ENCODE measurements around the gene PLD5.

Gene PLD5

DNA sequence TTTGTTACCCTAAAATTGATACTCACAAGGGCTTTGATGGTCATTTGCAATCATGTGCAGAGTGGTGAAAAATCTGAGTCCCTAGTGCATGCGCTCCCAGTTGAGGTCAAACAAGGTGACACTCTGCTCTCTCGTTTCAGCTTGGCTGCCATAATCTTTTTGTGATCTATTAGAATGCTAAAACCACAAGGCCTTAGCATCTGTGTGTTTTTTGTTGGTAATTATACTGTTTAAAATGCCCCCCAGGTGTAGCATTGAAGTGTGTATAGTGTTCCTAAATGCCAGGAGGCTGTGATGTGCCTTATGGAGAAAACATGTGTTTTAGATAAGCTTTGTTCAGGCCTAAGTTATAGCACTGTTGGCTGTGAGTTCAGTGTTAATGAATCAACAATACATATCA, 89.3 kb downstream of the PLD5 start:
- WGBS, result 80% methylated on average over 2 of the region's 2 CpGs
- Histone ChIP-seq H3K4me1 (ENCODE audit: control insufficient read depth, insufficient read depth, low read depth, low read length) (no peaks in the 10 kb centered on the region), H2BK120ac (ENCODE audit: low read depth, low read length) (no peak overlapping the region), H2AK5ac (ENCODE audit: low read length, severe bottlenecking) (no peak overlapping the region), H3K4ac (ENCODE audit: low read depth in 1 of 2, low read length in 2 of 2) (no peak overlapping the region), H3K23ac (ENCODE audit: low read length in 2 of 2) (no peak overlapping the region), H2BK15ac (ENCODE audit: low read depth, poor library complexity, severe bottlenecking) (no peak overlapping the region), H3K27me3 (ENCODE audit: control insufficient read depth in 1 of 2, insufficient read depth in 1 of 2, low read length in 2 of 2) (no peaks in the 10 kb centered on the region), H3K36me3 (ENCODE audit: control insufficient read depth in 1 of 2, insufficient read depth in 2 of 2, low read depth in 1 of 2, low read length in 2 of 2) (no peaks in the 10 kb centered on the region), H2AFZ (ENCODE audit: low read depth, low read length) (no peak overlapping the region), H3K9ac (ENCODE audit: low read length) (no peak overlapping the region), H4K8ac (ENCODE audit: low read length) (no peak overlapping the region), H3K4me3 (ENCODE audit: insufficient read depth in 1 of 2, low read depth in 1 of 2, low read length in 2 of 2) (no peak overlapping the region), H4K91ac (ENCODE audit: low read length) (no peak overlapping the region), H3K4me2 (ENCODE audit: low read length, poor library complexity, severe bottlenecking) (no peak overlapping the region), H3K9me3 (ENCODE audit: control insufficient read depth, low read length) (no peaks in the 10 kb centered on the region), H3K14ac (ENCODE audit: low read length in 2 of 2) (no peak overlapping the region), H3K79me1 (replicated peaks; ENCODE audit: low read length, poor library complexity, severe bottlenecking) (no peaks in the 10 kb centered on the region), H2BK12ac (ENCODE audit: low read length in 2 of 2) (no peak overlapping the region), H3K27ac (ENCODE audit: low read length, poor library complexity, severe bottlenecking) (no peak overlapping the region), H3K18ac (ENCODE audit: low read depth in 1 of 2, low read length in 2 of 2) (no peak overlapping the region), H2BK5ac (ENCODE audit: low read depth, low read length, poor library complexity, severe bottlenecking) (no peak overlapping the region)
- no peak for DNase-seq

DNA sequence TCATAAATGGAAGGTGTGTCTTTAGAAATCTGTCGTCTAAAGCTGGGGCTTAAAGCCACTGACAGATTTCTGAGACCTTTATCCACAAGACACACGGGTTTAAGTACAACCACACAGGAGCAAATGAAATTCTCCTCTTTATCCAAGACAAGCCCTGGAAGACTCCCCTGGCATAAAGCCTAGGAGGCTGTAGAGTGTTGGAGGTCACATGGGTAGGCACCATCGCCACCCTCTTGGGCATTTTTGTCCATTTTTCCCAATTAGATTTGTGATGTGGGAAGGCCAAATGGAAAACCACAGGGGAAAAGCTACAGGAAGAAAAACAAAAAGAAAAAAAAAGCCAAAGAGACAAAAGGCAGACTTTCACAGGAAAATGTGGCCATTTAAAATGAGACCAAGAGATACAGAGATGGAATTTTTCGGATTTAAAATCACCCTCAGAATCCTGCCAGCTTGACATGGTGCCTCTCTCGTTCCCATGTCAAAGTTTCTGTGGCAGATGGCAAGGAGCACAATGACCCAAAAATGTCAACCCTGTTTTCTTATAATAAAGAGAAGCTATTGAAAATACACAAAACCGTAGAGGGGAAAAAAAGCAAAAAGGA, 91.9 kb downstream of the PLD5 start:
- H3K27me3 ChIP-seq (ENCODE audit: control insufficient read depth in 1 of 2, insufficient read depth in 1 of 2, low read length in 2 of 2), result no peaks in the 10 kb centered on the region
- no peak overlapping the region for H2BK5ac ChIP-seq (ENCODE audit: low read depth, low read length, poor library complexity, severe bottlenecking)
- no peaks in the 10 kb centered on the region for H3K79me1 ChIP-seq (replicated peaks; ENCODE audit: low read length, poor library complexity, severe bottlenecking)
- H4K91ac ChIP-seq (ENCODE audit: low read length), result no peak overlapping the region
- H3K9me3 ChIP-seq (ENCODE audit: control insufficient read depth, low read length), result no peaks in the 10 kb centered on the region
- no peak overlapping the region for H3K23ac ChIP-seq (ENCODE audit: low read length in 2 of 2)
- H3K18ac ChIP-seq (ENCODE audit: low read depth in 1 of 2, low read length in 2 of 2), result no peak overlapping the region
- no peak overlapping the region for H3K4ac ChIP-seq (ENCODE audit: low read depth in 1 of 2, low read length in 2 of 2)
- 55% methylated on average over 2 of the region's 6 CpGs for WGBS
- no peak overlapping the region for H4K8ac ChIP-seq (ENCODE audit: low read length)
- no peak overlapping the region for H2AK5ac ChIP-seq (ENCODE audit: low read length, severe bottlenecking)
- no peak overlapping the region for H3K4me2 ChIP-seq (ENCODE audit: low read length, poor library complexity, severe bottlenecking)
- no peak overlapping the region for H2BK120ac ChIP-seq (ENCODE audit: low read depth, low read length)
- H3K27ac ChIP-seq (ENCODE audit: low read length, poor library complexity, severe bottlenecking), result no peak overlapping the region
- H3K4me3 ChIP-seq (ENCODE audit: insufficient read depth in 1 of 2, low read depth in 1 of 2, low read length in 2 of 2), result no peak overlapping the region
- no peak overlapping the region for H2BK15ac ChIP-seq (ENCODE audit: low read depth, poor library complexity, severe bottlenecking)
- no peak overlapping the region for H2AFZ ChIP-seq (ENCODE audit: low read depth, low read length)
- DNase-seq, result no peak
- no peak overlapping the region for H2BK12ac ChIP-seq (ENCODE audit: low read length in 2 of 2)
- H3K9ac ChIP-seq (ENCODE audit: low read length), result no peak overlapping the region
- no peaks in the 10 kb centered on the region for H3K4me1 ChIP-seq (ENCODE audit: control insufficient read depth, insufficient read depth, low read depth, low read length)
- no peak overlapping the region for H3K14ac ChIP-seq (ENCODE audit: low read length in 2 of 2)
- H3K36me3 ChIP-seq (ENCODE audit: control insufficient read depth in 1 of 2, insufficient read depth in 2 of 2, low read depth in 1 of 2, low read length in 2 of 2), result no peaks in the 10 kb centered on the region

DNA sequence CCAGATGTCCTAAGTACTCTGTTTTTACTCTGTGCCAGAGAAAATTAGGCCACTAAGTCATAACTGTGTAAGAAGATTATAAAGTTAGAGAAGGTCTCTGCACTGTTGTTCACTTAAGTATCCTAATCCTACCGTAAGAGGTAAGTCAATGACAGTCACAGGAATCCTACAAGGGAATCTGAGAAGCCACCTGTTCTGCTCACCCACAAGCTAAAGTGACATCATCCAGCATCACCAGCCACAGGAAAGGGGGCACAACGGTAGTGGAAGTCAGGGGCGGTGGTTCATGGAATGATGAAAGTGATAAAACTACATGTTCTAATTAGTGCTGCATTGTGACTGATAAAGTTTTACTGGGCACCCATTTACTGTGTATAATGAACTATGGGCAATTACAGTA, 92.7 kb downstream of the PLD5 start:
- no peaks in the 10 kb centered on the region for H3K27me3 ChIP-seq (ENCODE audit: control insufficient read depth in 1 of 2, insufficient read depth in 1 of 2, low read length in 2 of 2)
- no peaks in the 10 kb centered on the region for H3K36me3 ChIP-seq (ENCODE audit: control insufficient read depth in 1 of 2, insufficient read depth in 2 of 2, low read depth in 1 of 2, low read length in 2 of 2)
- no peak overlapping the region for H2BK12ac ChIP-seq (ENCODE audit: low read length in 2 of 2)
- no peak overlapping the region for H3K4me3 ChIP-seq (ENCODE audit: insufficient read depth in 1 of 2, low read depth in 1 of 2, low read length in 2 of 2)
- no peak overlapping the region for H3K4me2 ChIP-seq (ENCODE audit: low read length, poor library complexity, severe bottlenecking)
- H3K9me3 ChIP-seq (ENCODE audit: control insufficient read depth, low read length), result no peaks in the 10 kb centered on the region
- no peak overlapping the region for H3K18ac ChIP-seq (ENCODE audit: low read depth in 1 of 2, low read length in 2 of 2)
- H3K27ac ChIP-seq (ENCODE audit: low read length, poor library complexity, severe bottlenecking), result no peak overlapping the region
- WGBS, result no CpG with 5 or more reads among the region's 3 CpGs
- no peak overlapping the region for H3K23ac ChIP-seq (ENCODE audit: low read length in 2 of 2)
- no peak overlapping the region for H3K14ac ChIP-seq (ENCODE audit: low read length in 2 of 2)
- H2AK5ac ChIP-seq (ENCODE audit: low read length, severe bottlenecking), result no peak overlapping the region
- H3K4ac ChIP-seq (ENCODE audit: low read depth in 1 of 2, low read length in 2 of 2), result no peak overlapping the region
- no peak overlapping the region for H2AFZ ChIP-seq (ENCODE audit: low read depth, low read length)
- H4K8ac ChIP-seq (ENCODE audit: low read length), result no peak overlapping the region
- no peaks in the 10 kb centered on the region for H3K4me1 ChIP-seq (ENCODE audit: control insufficient read depth, insufficient read depth, low read depth, low read length)
- H4K91ac ChIP-seq (ENCODE audit: low read length), result no peak overlapping the region
- DNase-seq, result no peak
- H2BK5ac ChIP-seq (ENCODE audit: low read depth, low read length, poor library complexity, severe bottlenecking), result no peak overlapping the region
- H2BK15ac ChIP-seq (ENCODE audit: low read depth, poor library complexity, severe bottlenecking), result no peak overlapping the region
- no peak overlapping the region for H3K9ac ChIP-seq (ENCODE audit: low read length)
- no peaks in the 10 kb centered on the region for H3K79me1 ChIP-seq (replicated peaks; ENCODE audit: low read length, poor library complexity, severe bottlenecking)
- H2BK120ac ChIP-seq (ENCODE audit: low read depth, low read length), result no peak overlapping the region

DNA sequence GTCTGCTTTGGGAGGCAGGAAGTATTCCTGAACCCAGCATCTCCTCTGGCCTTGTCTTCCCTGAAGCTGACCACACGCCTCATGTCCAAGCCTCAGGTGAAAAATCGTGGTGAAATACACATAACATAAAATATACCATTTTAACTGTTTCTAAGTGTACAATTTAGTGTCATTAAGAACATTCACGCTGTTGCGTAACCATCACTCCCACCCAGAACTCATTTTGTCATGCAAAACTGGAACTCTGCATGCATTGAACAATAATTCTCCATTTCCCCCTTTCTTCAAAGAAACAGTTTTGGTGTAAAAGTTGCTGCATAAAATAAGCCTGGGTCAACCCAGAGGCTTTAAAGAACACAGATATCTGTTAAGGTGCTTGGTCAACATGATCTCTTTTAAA, 93.5 kb downstream of the PLD5 start:
- H3K14ac ChIP-seq (ENCODE audit: low read length in 2 of 2), result no peak overlapping the region
- WGBS, result 100% methylated on average over 2 of the region's 4 CpGs
- no peak overlapping the region for H3K9ac ChIP-seq (ENCODE audit: low read length)
- H3K4ac ChIP-seq (ENCODE audit: low read depth in 1 of 2, low read length in 2 of 2), result no peak overlapping the region
- H4K8ac ChIP-seq (ENCODE audit: low read length), result no peak overlapping the region
- no peaks in the 10 kb centered on the region for H3K4me1 ChIP-seq (ENCODE audit: control insufficient read depth, insufficient read depth, low read depth, low read length)
- H3K18ac ChIP-seq (ENCODE audit: low read depth in 1 of 2, low read length in 2 of 2), result no peak overlapping the region
- H3K27ac ChIP-seq (ENCODE audit: low read length, poor library complexity, severe bottlenecking), result no peak overlapping the region
- H3K79me1 ChIP-seq (replicated peaks; ENCODE audit: low read length, poor library complexity, severe bottlenecking), result no peaks in the 10 kb centered on the region
- H4K91ac ChIP-seq (ENCODE audit: low read length), result no peak overlapping the region
- no peak overlapping the region for H2BK15ac ChIP-seq (ENCODE audit: low read depth, poor library complexity, severe bottlenecking)
- H2BK12ac ChIP-seq (ENCODE audit: low read length in 2 of 2), result no peak overlapping the region
- no peak overlapping the region for H2BK120ac ChIP-seq (ENCODE audit: low read depth, low read length)
- no peak overlapping the region for H3K4me2 ChIP-seq (ENCODE audit: low read length, poor library complexity, severe bottlenecking)
- H3K27me3 ChIP-seq (ENCODE audit: control insufficient read depth in 1 of 2, insufficient read depth in 1 of 2, low read length in 2 of 2), result no peaks in the 10 kb centered on the region
- H3K36me3 ChIP-seq (ENCODE audit: control insufficient read depth in 1 of 2, insufficient read depth in 2 of 2, low read depth in 1 of 2, low read length in 2 of 2), result no peaks in the 10 kb centered on the region
- no peak overlapping the region for H3K4me3 ChIP-seq (ENCODE audit: insufficient read depth in 1 of 2, low read depth in 1 of 2, low read length in 2 of 2)
- H2AFZ ChIP-seq (ENCODE audit: low read depth, low read length), result no peak overlapping the region
- no peak for DNase-seq
- no peaks in the 10 kb centered on the region for H3K9me3 ChIP-seq (ENCODE audit: control insufficient read depth, low read length)
- H2AK5ac ChIP-seq (ENCODE audit: low read length, severe bottlenecking), result no peak overlapping the region
- no peak overlapping the region for H2BK5ac ChIP-seq (ENCODE audit: low read depth, low read length, poor library complexity, severe bottlenecking)
- H3K23ac ChIP-seq (ENCODE audit: low read length in 2 of 2), result no peak overlapping the region

Measured in mesenchymal stem cell (in vitro differentiated cells and primary cell).